Ishikawa (cell line): ENCODE results near the gene PLEKHH1.

Experiments
- CEBPB ChIP-seq: IDR thresholded peaks from 2 replicates; pipeline ENCODE4 v1.6.1; 2012
- CREB1 ChIP-seq: IDR thresholded peaks from 2 replicates; pipeline ENCODE4 v1.6.1; 2012; ENCODE audit warnings: low read depth
- EGR1 ChIP-seq: IDR thresholded peaks from 2 replicates; pipeline ENCODE4 v1.6.1; 2012
- EP300 ChIP-seq: IDR thresholded peaks from 2 replicates; pipeline ENCODE4 v1.6.1; 2012; ENCODE audit warnings: borderline replicate concordance
- FOXM1 ChIP-seq: IDR thresholded peaks from 2 replicates; pipeline ENCODE4 v1.6.1; 2012; ENCODE audit warnings: low read depth, borderline replicate concordance
- MAX ChIP-seq: IDR thresholded peaks from 2 replicates; pipeline ENCODE4 v1.6.1; 2012
- NFIC ChIP-seq: IDR thresholded peaks from 2 replicates; pipeline ENCODE4 v1.6.1; 2012
- RAD21 ChIP-seq: IDR thresholded peaks from 2 replicates; pipeline ENCODE4 v1.6.1; 2012; ENCODE audit warnings: low read depth
- REST ChIP-seq: IDR thresholded peaks from 2 replicates; pipeline ENCODE4 v1.6.1; 2012; ENCODE audit warnings: low read depth, mild to moderate bottlenecking
- TAF1 ChIP-seq: IDR thresholded peaks from 2 replicates; pipeline ENCODE4 v1.6.1; 2012; ENCODE audit warnings: low read depth, mild to moderate bottlenecking
- TCF12 ChIP-seq: IDR thresholded peaks from 2 replicates; pipeline ENCODE4 v1.6.1; 2012; ENCODE audit warnings: low read depth
- TEAD4 ChIP-seq: IDR thresholded peaks from 2 replicates; pipeline ENCODE4 v1.6.1; 2012
- USF1 ChIP-seq: IDR thresholded peaks from 2 replicates; pipeline ENCODE4 v1.6.1; 2012
- YY1 ChIP-seq: IDR thresholded peaks from 2 replicates; pipeline ENCODE4 v1.6.1; 2012; ENCODE audit warnings: low read depth
- ZBTB7A ChIP-seq: IDR thresholded peaks from 2 replicates; pipeline ENCODE4 v1.6.1; 2012; ENCODE audit warnings: low read depth

Gene PLEKHH1

GRCh38 chr14:67562776-67563150 lies 29.7 kb downstream of the PLEKHH1 start:
- no peak for TF ChIP-seq NFIC
- no peak for TF ChIP-seq EP300
- TF ChIP-seq TCF12, result no peak
- no peak for TF ChIP-seq RAD21
- TF ChIP-seq MAX, result no peak
- TF ChIP-seq CEBPB, result no peak
- TF ChIP-seq CREB1, result no peak
- TF ChIP-seq YY1, result no peak
- no peak for TF ChIP-seq FOXM1
- no peak for TF ChIP-seq TAF1
- no peak for TF ChIP-seq REST
- no peak for TF ChIP-seq USF1
- no peak for TF ChIP-seq ZBTB7A
- TF ChIP-seq TEAD4, result no peak
- no peak for TF ChIP-seq EGR1

- TF ChIP-seq MAX (peak; percentile 56; the same call in 1 of the 2 replicates), ZBTB7A (no peak), RAD21 (no peak), NFIC (peak; percentile 76), USF1 (peak; percentile 74), TAF1 (no peak), TCF12 (peak; percentile 54; the same call in 1 of the 2 replicates), TEAD4 (peak; percentile 15; the same call in 1 of the 2 replicates), CEBPB (peak; percentile 86), YY1 (0 out of 2 replicates have a peak, but pooled peaks have one; percentile 31), EP300 (peak; percentile 50; the same call in 1 of the 2 replicates)
Observed at GRCh38 chr14:67564236-67564635, 31.1 kb downstream of the PLEKHH1 start.

GRCh38 chr14:67566908-67567307 lies 33.8 kb downstream of the PLEKHH1 start:
- TF ChIP-seq RAD21 (no peak), REST (no peak), FOXM1 (no peak), YY1 (no peak), EP300 (no peak), TCF12 (no peak), CREB1 (no peak), TEAD4 (no peak), MAX (no peak), EGR1 (no peak), NFIC (no peak), ZBTB7A (no peak)

GRCh38 chr14:67567654-67568053 lies 34.6 kb downstream of the PLEKHH1 start:
- TF ChIP-seq TEAD4, result 0 out of 2 replicates have a peak, but pooled peaks have one; percentile 5
- TF ChIP-seq NFIC, result peak; percentile 62
- TF ChIP-seq EGR1, result no peak

GRCh38 chr14:67569011-67569650 lies 36.0 kb downstream of the PLEKHH1 start:
- no peak for TF ChIP-seq CREB1
- TF ChIP-seq MAX, result no peak
- TF ChIP-seq EP300, result no peak
- no peak for TF ChIP-seq ZBTB7A
- TF ChIP-seq NFIC, result no peak
- no peak for TF ChIP-seq CEBPB
- no peak for TF ChIP-seq TCF12
- TF ChIP-seq EGR1, result no peak
